Activated naive CD4-positive, alpha-beta T cell treated with anti-CD3 and anti-CD28 coated beads, Interleukin-2, amount 10 ng/mL, durations not matched to agents 7 days and 5 days (primary cell): ENCODE measurements around the gene PLEKHJ1.
A peak's percentile ranks its signal among the peaks of the same experiment; 100 is the strongest.

ENCODE experiments used
- CTCF ChIA-PET: fragments of 350-600 bp; sonication (Branson Sonifier 250); formaldehyde crosslinking; loops from one replicate; lab custom pipeline; 2021; ENCODE audit warnings: antibody characterized with exemption; lab: Charles Lee
- DNase-seq: peaks from one replicate; pipeline ENCODE4 v3.0.0-alpha.2; 2020
- H3K27ac Mint-ChIP-seq: one replicate; pipeline ENCODE4 v1.8.0; 2021; ENCODE audit warnings: mild to moderate bottlenecking, moderate library complexity, mixed read lengths
- H3K27me3 Mint-ChIP-seq: one replicate; pipeline ENCODE4 v1.8.0; 2021; ENCODE audit warnings: mild to moderate bottlenecking, mixed read lengths
- H3K36me3 Mint-ChIP-seq: one replicate; pipeline ENCODE4 v1.8.0; 2021; ENCODE audit warnings: mixed read lengths
- H3K4me1 Mint-ChIP-seq: one replicate; pipeline ENCODE4 v1.8.0; 2021; ENCODE audit warnings: mixed read lengths
- H3K4me3 Mint-ChIP-seq: one replicate; pipeline ENCODE4 v1.8.0; 2021; ENCODE audit warnings: mild to moderate bottlenecking, moderate library complexity, mixed read lengths
- H3K9me3 Mint-ChIP-seq: one replicate; pipeline ENCODE4 v1.8.0; 2021; ENCODE audit warnings: mixed read lengths

Gene PLEKHJ1

GRCh38 chr19:2249010-2249866 lies 13.1 kb upstream of the PLEKHJ1 start, which contains the start of gene AMH:
Gene AMH (plus strand): TSS chr19:2249323. CDS start chr19:2249333, 10 bp downstream.
- H3K4me3 Mint-ChIP-seq = no peak within 1 kb of the TSS

GRCh38 chr19:2248136-2249009 lies 12.2 kb upstream of the PLEKHJ1 start:
- CTCF ChIA-PET = interaction anchor here (1.8 kb wide), 1 partner anchor 26 kb away, joined by 5 read pairs; no protein-coding TSS in a partner anchor
- Mint-ChIP-seq H3K27ac (no peak overlapping the region), H3K4me3 (no peak overlapping the region), H3K27me3 (peaks cover 38% of the 10 kb centered on the region), H3K9me3 (no peaks in the 10 kb centered on the region), H3K4me1 (peaks cover 11% of the 10 kb centered on the region), H3K36me3 (peaks cover 19% of the 10 kb centered on the region)
- DNase-seq = no peak

More at GRCh38 chr19:2249010-2249866, 13.1 kb upstream of the PLEKHJ1 start, which contains the start of gene AMH:
- Mint-ChIP-seq H3K27ac (no peak within 1 kb of the TSS), H3K9me3 (no peaks in the 10 kb centered on the region), H3K36me3 (peaks cover 16% of the 10 kb centered on the region), H3K4me1 (peaks cover 16% of the 10 kb centered on the region), H3K27me3 (peaks cover 47% of the 10 kb centered on the region)
- CTCF ChIA-PET = interaction anchor here (1.8 kb wide), 1 partner anchor 25 kb away, joined by 5 read pairs; no protein-coding TSS in a partner anchor
- DNase-seq = no peak

GRCh38 chr19:2247433-2248101 lies 11.4 kb upstream of the PLEKHJ1 start:
- H3K27ac Mint-ChIP-seq = no peak overlapping the region
- H3K9me3 Mint-ChIP-seq = no peaks in the 10 kb centered on the region
- no peak for DNase-seq
- CTCF ChIA-PET = no interaction called here
- no peak overlapping the region for H3K4me3 Mint-ChIP-seq
- H3K36me3 Mint-ChIP-seq = peaks cover 22% of the 10 kb centered on the region
- H3K27me3 Mint-ChIP-seq = peaks cover 30% of the 10 kb centered on the region
- H3K4me1 Mint-ChIP-seq = peaks cover 10% of the 10 kb centered on the region

- CTCF ChIA-PET = no interaction called here
- Mint-ChIP-seq H3K27me3 (peaks cover 23% of the 10 kb centered on the region), H3K9me3 (no peaks in the 10 kb centered on the region)
Measured at GRCh38 chr19:2246801-2247361, 10.8 kb upstream of the PLEKHJ1 start.

GRCh38 chr19:2246014-2246620 lies 10.0 kb upstream of the PLEKHJ1 start:
- DNase-seq = no peak
- peaks cover 16% of the 10 kb centered on the region for H3K4me1 Mint-ChIP-seq
- H3K9me3 Mint-ChIP-seq = no peaks in the 10 kb centered on the region
- H3K36me3 Mint-ChIP-seq = peaks cover 30% of the 10 kb centered on the region
- H3K27me3 Mint-ChIP-seq = peaks cover 17% of the 10 kb centered on the region
- CTCF ChIA-PET = interaction anchor here (1.2 kb wide), 1 partner anchor 8 kb away, joined by 3 read pairs; no protein-coding TSS in a partner anchor
- no peak overlapping the region for H3K4me3 Mint-ChIP-seq
- H3K27ac Mint-ChIP-seq = no peak overlapping the region

More at GRCh38 chr19:2246801-2247361, 10.8 kb upstream of the PLEKHJ1 start:
- Mint-ChIP-seq H3K27ac (no peak overlapping the region), H3K36me3 (peaks cover 26% of the 10 kb centered on the region), H3K4me3 (no peak overlapping the region), H3K4me1 (peaks cover 10% of the 10 kb centered on the region)
- DNase-seq = no peak

GRCh38 chr19:2245273-2245672 lies 9.1 kb upstream of the PLEKHJ1 start:
- Mint-ChIP-seq H3K9me3 (no peaks in the 10 kb centered on the region), H3K27me3 (peaks cover 12% of the 10 kb centered on the region), H3K4me3 (no peak overlapping the region), H3K36me3 (peaks cover 37% of the 10 kb centered on the region), H3K27ac (no peak overlapping the region), H3K4me1 (peaks cover 24% of the 10 kb centered on the region)
- CTCF ChIA-PET = interaction anchor here (1.2 kb wide), 1 partner anchor 9 kb away, joined by 3 read pairs; no protein-coding TSS in a partner anchor
- DNase-seq = no peak

GRCh38 chr19:2244486-2244885 lies 8.4 kb upstream of the PLEKHJ1 start:
- Mint-ChIP-seq H3K36me3 (peaks cover 41% of the 10 kb centered on the region), H3K27me3 (peaks cover 4% of the 10 kb centered on the region), H3K9me3 (no peaks in the 10 kb centered on the region), H3K4me3 (no peak overlapping the region), H3K27ac (no peak overlapping the region), H3K4me1 (peaks cover 31% of the 10 kb centered on the region)
- no peak for DNase-seq
- CTCF ChIA-PET = no interaction called here

GRCh38 chr19:2244125-2244411 lies 7.9 kb upstream of the PLEKHJ1 start:
- H3K4me3 Mint-ChIP-seq = no peak overlapping the region
- CTCF ChIA-PET = no interaction called here

GRCh38 chr19:2243274-2244124 lies 7.4 kb upstream of the PLEKHJ1 start:
- Mint-ChIP-seq H3K36me3 (peaks cover 49% of the 10 kb centered on the region), H3K27ac (no peak overlapping the region), H3K4me1 (peaks cover 40% of the 10 kb centered on the region), H3K4me3 (no peak overlapping the region), H3K27me3 (no peaks in the 10 kb centered on the region), H3K9me3 (no peaks in the 10 kb centered on the region)
- no peak for DNase-seq
- CTCF ChIA-PET = no interaction called here

More at GRCh38 chr19:2244125-2244411, 7.9 kb upstream of the PLEKHJ1 start:
- no peak for DNase-seq
- peaks cover 35% of the 10 kb centered on the region for H3K4me1 Mint-ChIP-seq
- peaks cover under 1% of the 10 kb centered on the region for H3K27me3 Mint-ChIP-seq
- no peak overlapping the region for H3K27ac Mint-ChIP-seq
- no peaks in the 10 kb centered on the region for H3K9me3 Mint-ChIP-seq
- H3K36me3 Mint-ChIP-seq = peaks cover 44% of the 10 kb centered on the region

GRCh38 chr19:2242816-2243215 lies 6.7 kb upstream of the PLEKHJ1 start:
- Mint-ChIP-seq H3K27ac (no peak overlapping the region), H3K4me1 (peaks cover 47% of the 10 kb centered on the region), H3K9me3 (no peaks in the 10 kb centered on the region), H3K4me3 (no peak overlapping the region), H3K36me3 (peaks cover 53% of the 10 kb centered on the region), H3K27me3 (no peaks in the 10 kb centered on the region)
- DNase-seq = no peak
- CTCF ChIA-PET = no interaction called here

- CTCF ChIA-PET = no interaction called here
- Mint-ChIP-seq H3K27ac (no peak overlapping the region), H3K9me3 (no peaks in the 10 kb centered on the region), H3K27me3 (no peaks in the 10 kb centered on the region), H3K4me3 (no peak overlapping the region), H3K36me3 (peaks cover 57% of the 10 kb centered on the region), H3K4me1 (peaks cover 53% of the 10 kb centered on the region)
- DNase-seq = no peak
Measured at GRCh38 chr19:2242092-2242537, 6.0 kb upstream of the PLEKHJ1 start.

- DNase-seq = no peak
- no peaks in the 10 kb centered on the region for H3K9me3 Mint-ChIP-seq
- H3K27me3 Mint-ChIP-seq = peaks cover 4% of the 10 kb centered on the region
- peak overlapping the region; percentile 98 for H3K4me3 Mint-ChIP-seq
- peak overlapping the region; percentile 82 for H3K27ac Mint-ChIP-seq
- H3K36me3 Mint-ChIP-seq = peaks cover 59% of the 10 kb centered on the region
- CTCF ChIA-PET = no interaction called here
- H3K4me1 Mint-ChIP-seq = peaks cover 55% of the 10 kb centered on the region
Measured at GRCh38 chr19:2240881-2241760, 5.0 kb upstream of the PLEKHJ1 start.
